Measurements from ENCODE around the gene TGM1. TPM values are rescaled to one million over a fixed set of nuclear protein-coding genes. Genes with fewer than 3 reads are reported as not detected.

Gene TGM1
- total and polyA plus RNA-seq, 12 donors, result 0.28 to 2.7 (median 0.89) TPM; not detected in 1

- no peak for DNase-seq
- intact Hi-C loops (cut with DNase I), result no loop called here
- Histone ChIP-seq H3K9me3 (replicated peaks in 1 of 3) (no peaks in the 10 kb centered on the region), H3K4me1 (replicated peaks in 1 of 2) (peaks cover 0 to 5% of the 10 kb centered on the region in 2 donors), H3K27me3 (no peaks in the 10 kb centered on the region), H3K27ac (peak overlapping the region in 2 of 5 donors; percentile 26 to 32), H3K36me3 (replicated peaks in 1 of 2) (no peaks in the 10 kb centered on the region), H3K4me3 (no peak overlapping the region)
- TF ChIP-seq POLR2A (IDR thresholded peaks at IDR 0.05) (no peak), CTCF (IDR thresholded peaks at IDR 0.05) (no peak)
- 82 to 92% (median 86%) methylated on average over 6 to 7 of the region's 7 CpGs for WGBS, 4 donors
Measured at GRCh38 chr14:24281636-24282035, 18.7 kb upstream of the TGM1 start.

- intact Hi-C loops (cut with DNase I), result no loop called here
- Histone ChIP-seq H3K36me3 (replicated peaks in 1 of 2) (no peaks in the 10 kb centered on the region), H3K4me3 (no peak overlapping the region), H3K9me3 (replicated peaks in 1 of 3) (no peaks in the 10 kb centered on the region), H3K27me3 (no peaks in the 10 kb centered on the region), H3K27ac (no peak overlapping the region), H3K4me1 (replicated peaks in 1 of 2) (peaks cover 0 to 5% of the 10 kb centered on the region in 2 donors)
- WGBS, 4 donors, result 83 to 92% (median 86%) methylated on average over 6 of the region's 6 CpGs
- no peak for DNase-seq
- TF ChIP-seq POLR2A (IDR thresholded peaks at IDR 0.05), result no peak
- no peak for TF ChIP-seq CTCF (IDR thresholded peaks at IDR 0.05)
Measured at GRCh38 chr14:24280797-24281460, 18.0 kb upstream of the TGM1 start.

- DNase-seq, result peak in 2 of 7 donors; percentile 38 to 78
- Histone ChIP-seq H3K27ac (peak overlapping the region in 1 of 5 donors; percentile 34), H3K27me3 (no peaks in the 10 kb centered on the region), H3K4me1 (replicated peaks in 1 of 2) (peaks cover 0 to 5% of the 10 kb centered on the region in 2 donors), H3K4me3 (no peak overlapping the region), H3K9me3 (replicated peaks in 1 of 3) (no peaks in the 10 kb centered on the region), H3K36me3 (replicated peaks in 1 of 2) (no peaks in the 10 kb centered on the region)
- TF ChIP-seq POLR2A (IDR thresholded peaks at IDR 0.05) (no peak), CTCF (IDR thresholded peaks at IDR 0.05) (no peak)
- intact Hi-C loops (cut with DNase I), result no loop called here
- 63 to 79% (median 76%) methylated on average over 7 to 11 of the region's 11 CpGs for WGBS, 4 donors
Measured at GRCh38 chr14:24279301-24280186, 16.6 kb upstream of the TGM1 start.

- no peaks in the 10 kb centered on the region for H3K9me3 ChIP-seq (replicated peaks in 1 of 3)
- H3K27ac ChIP-seq, result no peak overlapping the region
- H3K36me3 ChIP-seq (replicated peaks in 1 of 2), result no peaks in the 10 kb centered on the region
- no peak overlapping the region for H3K4me3 ChIP-seq
- peaks cover 0 to 9% of the 10 kb centered on the region in 2 donors for H3K4me1 ChIP-seq (replicated peaks in 1 of 2)
- no peaks in the 10 kb centered on the region for H3K27me3 ChIP-seq
- WGBS, 4 donors, result 87 to 95% (median 93%) methylated on average over 5 of the region's 5 CpGs
- intact Hi-C loops (cut with DNase I), result no loop called here
- no peak for TF ChIP-seq CTCF (IDR thresholded peaks at IDR 0.05)
- no peak for TF ChIP-seq POLR2A (IDR thresholded peaks at IDR 0.05)
- no peak for DNase-seq
Measured at GRCh38 chr14:24278424-24278823, 15.4 kb upstream of the TGM1 start.
